Measurements from ENCODE around the gene PRPS1. TPM values are rescaled to one million over a fixed set of nuclear protein-coding genes. Genes with fewer than 3 reads are reported as not detected.

PRPS1 gene
- total RNA-seq, 1 experiment from 2014 or later: 90.5 TPM

- H3K27ac Mint-ChIP-seq: peak overlapping the region in 2 of 3 experiments; percentile 81 to 87; a peak in 3 of 7 replicates
- no peak for TF ChIP-seq CTCF (conservative IDR thresholded peaks at IDR 0.05)
- H3K4me2 ChIP-seq (ENCODE audit: insufficient read depth, insufficient read length, low read length): no peak overlapping the region
- H3K56ac ChIP-seq (ENCODE audit: insufficient read length, low read depth, low read length): no peak overlapping the region
- H3K27me3 ChIP-seq (ENCODE audit: insufficient read depth, low read length): no peaks in the 10 kb centered on the region
- H3K79me1 ChIP-seq (ENCODE audit: insufficient read depth, low read depth, low read length, poor library complexity, severe bottlenecking): no peaks in the 10 kb centered on the region
- peaks cover 6% of the 10 kb centered on the region for H3K27me3 Mint-ChIP-seq (ENCODE audit: low read depth)
- no CpG with 5 or more reads among the region's 4 CpGs for WGBS (ENCODE audit: extremely low coverage, insufficient read length, low lambda C conversion rate)
- H3K18ac ChIP-seq (ENCODE audit: insufficient read length, low read depth, low read length): no peak overlapping the region
- no peak overlapping the region for H2BK12ac ChIP-seq (ENCODE audit: insufficient read length, low read depth, low read length)
- H3K36me3 Mint-ChIP-seq (ENCODE audit: insufficient read depth in 1 of 3, low read depth in 3 of 3): no peaks in the 10 kb centered on the region; a peak in 1 of 7 replicates
- DNase-seq: peak; percentile 75
- no peak overlapping the region for H2AK5ac ChIP-seq (ENCODE audit: insufficient read length, low read length)
- no peak overlapping the region for H3K4me3 Mint-ChIP-seq
- H3K23me2 ChIP-seq (ENCODE audit: insufficient read length, low read depth, low read length, poor library complexity, severe bottlenecking): no peaks in the 10 kb centered on the region
- no peak overlapping the region for H2BK120ac ChIP-seq (ENCODE audit: low read depth, low read length, poor library complexity, severe bottlenecking)
- H4K20me1 ChIP-seq (ENCODE audit: control insufficient read depth, insufficient read depth, insufficient read length): no peaks in the 10 kb centered on the region
- no peak overlapping the region for H3K14ac ChIP-seq (ENCODE audit: insufficient read depth, low read length)
- no peaks in the 10 kb centered on the region; the same call in 1 of the 2 replicates for H3K4me1 ChIP-seq (ENCODE audit: insufficient read depth, low read length)
- H3K9me3 ChIP-seq (ENCODE audit: control insufficient read depth, low read depth, low read length): no peaks in the 10 kb centered on the region
- no peak overlapping the region for H2BK20ac ChIP-seq (ENCODE audit: low read depth, low read length, poor library complexity, severe bottlenecking)
- peaks cover 2 to 18% of the 10 kb centered on the region in 2 experiments; a peak in 3 of 4 replicates for H3K4me1 Mint-ChIP-seq
- H3K9me3 Mint-ChIP-seq: peaks cover 0 to 63% of the 10 kb centered on the region in 2 experiments; a peak in 3 of 5 replicates
- no peaks in the 10 kb centered on the region for H3K79me2 ChIP-seq (ENCODE audit: insufficient read depth, low read length)
- no peak overlapping the region for H3K4ac ChIP-seq (ENCODE audit: low read depth, low read length)
- H4K91ac ChIP-seq (ENCODE audit: insufficient read length, low read depth, low read length): no peak overlapping the region
- no peak overlapping the region for H2BK5ac ChIP-seq (ENCODE audit: insufficient read length, low read length)
- H4K5ac ChIP-seq (ENCODE audit: insufficient read length, low read depth, low read length): no peak overlapping the region
- no peak overlapping the region for H4K8ac ChIP-seq (replicated peaks; ENCODE audit: insufficient read length, low read depth, low read length)
- H3K9ac ChIP-seq (ENCODE audit: extremely low read depth, insufficient read length, low read length): no peak overlapping the region
- no peak overlapping the region for H3K27ac ChIP-seq (ENCODE audit: insufficient read length, low read depth, low read length)
- no peak overlapping the region for H2AFZ ChIP-seq (ENCODE audit: low read length)
- H2BK15ac ChIP-seq (ENCODE audit: low read depth, low read length): no peak overlapping the region
- H3T11ph ChIP-seq (ENCODE audit: low read length): no peak overlapping the region
- H3K23ac ChIP-seq (ENCODE audit: insufficient read length, low read depth, low read length): no peak overlapping the region
These were observed 41.0 kb downstream of the PRPS1 start for GRCh38 chrX:107669261-107669660.

Data from H9 (cell line).